Right lobe of liver (tissue), 4 donors: ENCODE data around the gene CREB3.

Experiments used
- CTCF ChIP-seq, 4 donors: fragments of 200-600 bp in 3 of 4; fragments of 450-650 bp in 1 of 4; IDR thresholded peaks; one replicate each; pipeline versions ENCODE4 v1.5.1 to v1.8.0; 2016 to 2022; ENCODE audit warnings: antibody characterized with exemption in 4 of 4, mild to moderate bottlenecking in 2 of 4
- POLR2A ChIP-seq: fragments of 450-650 bp; IDR thresholded peaks from one replicate; pipeline ENCODE4 v1.6.1; 2017; ENCODE audit warnings: antibody characterized with exemption, mild to moderate bottlenecking
- donor health status: DM: no; HTN: no; CAD: no.
- donor health status: DM: no; HTN: no; CAD: no.
- donor health status: DM: no; HTN: yes; CAD: no.

GRCh38 chr9:35774907-35775635 lies 42.6 kb downstream of the CREB3 start:
- no peak for TF ChIP-seq CTCF (IDR thresholded peaks at IDR 0.05)
- no peak for TF ChIP-seq POLR2A
